HG02884 (cell line): ENCODE results near the gene TNFSF8.

Experiments
- ATAC-seq: cut with Tn5 transposase; IDR thresholded peaks from one replicate; pipeline ENCODE4 v1.9.1; 2021; ENCODE audit warnings: mild to moderate bottlenecking, moderate library complexity; ENCODE audit not compliant: unreplicated experiment

The TNFSF8 gene

DNA sequence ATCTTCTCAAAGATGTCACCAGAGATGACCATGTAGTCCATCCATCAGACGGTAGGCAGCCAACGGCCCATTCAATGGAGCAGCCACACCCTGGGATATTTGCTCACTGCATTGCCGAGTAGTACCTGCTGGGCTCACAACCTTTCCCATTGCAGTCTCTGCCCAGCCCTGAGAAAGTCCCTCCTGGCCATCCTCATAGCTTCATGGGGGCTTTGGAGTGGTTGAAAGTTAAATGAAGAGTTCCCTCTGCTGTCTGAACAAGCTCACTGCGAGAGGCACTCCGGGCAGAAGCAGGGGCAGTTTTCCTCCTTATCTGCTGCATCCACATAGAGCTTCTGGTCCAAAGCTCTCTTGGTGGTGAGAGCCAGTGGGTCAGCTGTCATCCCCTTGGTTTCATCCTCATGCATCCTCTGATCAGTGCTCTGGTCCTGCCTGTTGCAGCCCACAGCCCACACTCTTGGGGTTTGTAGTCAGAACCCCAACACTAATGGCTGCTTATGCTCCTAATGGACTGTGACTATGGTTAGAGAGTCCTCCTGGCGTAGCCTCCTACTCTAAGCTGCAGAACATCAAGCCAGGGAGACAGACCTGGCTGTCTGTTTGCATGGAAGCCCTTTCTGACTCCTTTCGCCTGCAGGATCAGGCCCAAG is 23.3 kb downstream of the TNFSF8 start:
- no peak for ATAC-seq

DNA sequence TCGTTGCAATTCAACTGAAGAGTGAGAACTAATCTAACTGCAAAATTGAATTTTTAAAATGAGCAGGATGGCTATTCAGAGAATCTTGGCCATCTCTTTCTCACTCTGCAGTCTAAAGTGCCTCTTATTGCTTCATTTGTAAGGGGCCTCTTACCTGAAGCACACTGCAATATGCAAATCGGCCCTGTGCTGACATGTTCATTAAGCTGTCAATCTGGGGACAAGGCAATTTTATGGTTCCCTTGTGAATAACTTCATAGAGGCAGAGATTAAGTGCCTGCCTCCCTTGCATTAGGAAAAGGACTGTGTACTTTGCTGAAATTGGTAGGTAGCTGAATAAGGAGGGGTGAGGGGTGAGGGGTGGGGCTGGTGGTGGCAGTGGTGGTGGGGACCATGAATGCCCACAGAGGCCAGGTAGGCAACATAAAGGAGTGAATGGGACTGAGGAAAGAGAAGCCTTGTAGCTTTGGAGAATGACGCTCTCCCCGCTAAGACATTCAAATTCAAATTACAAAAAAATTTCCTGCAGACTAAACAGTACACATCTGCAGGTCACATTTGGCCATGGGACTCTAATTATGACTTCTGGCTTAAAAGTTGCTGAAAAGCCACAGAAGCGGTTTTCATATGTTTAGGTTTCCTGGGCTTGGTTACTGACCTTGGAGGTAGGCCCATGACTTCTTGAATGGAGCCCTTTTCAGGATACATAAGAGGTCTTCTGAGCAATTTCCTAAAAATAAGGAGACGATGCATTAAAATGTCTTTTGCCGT is 25.0 kb downstream of the TNFSF8 start:
- ATAC-seq = no peak

DNA sequence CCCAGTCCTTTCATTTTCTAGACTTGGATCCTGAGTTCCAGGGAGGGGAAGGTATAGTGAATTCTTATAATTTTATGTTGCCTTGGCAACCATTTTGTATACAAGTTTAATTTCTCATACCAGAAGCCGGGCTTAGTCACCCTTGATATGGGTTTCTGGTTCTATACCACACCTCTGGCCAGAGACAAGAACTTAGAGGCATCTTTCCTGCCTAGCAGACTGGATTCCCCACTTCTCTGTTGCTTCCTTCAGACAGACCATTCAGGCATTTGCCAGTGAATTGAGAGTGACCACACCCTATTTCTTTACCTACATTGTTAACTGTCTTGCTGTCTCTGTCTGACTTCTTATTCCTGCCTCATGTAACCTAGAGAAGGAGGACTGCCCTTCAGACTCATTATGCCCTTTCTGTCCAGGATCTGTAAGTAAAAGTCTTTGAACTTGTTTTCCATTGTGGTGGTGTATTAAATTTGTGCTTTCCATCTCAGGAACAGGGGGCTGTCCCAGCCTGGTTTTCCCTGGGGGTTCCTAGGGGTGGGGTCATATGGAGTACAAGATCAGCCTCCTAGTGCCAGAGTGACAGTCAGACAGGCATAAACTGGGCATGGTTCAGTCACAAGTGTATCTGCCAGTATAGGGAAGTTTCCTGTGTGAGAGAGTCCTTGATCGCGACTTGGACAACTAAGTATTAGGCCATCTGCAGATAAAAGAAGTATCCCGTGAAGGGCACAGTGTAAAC is 27.4 kb downstream of the TNFSF8 start:
- no peak for ATAC-seq

DNA sequence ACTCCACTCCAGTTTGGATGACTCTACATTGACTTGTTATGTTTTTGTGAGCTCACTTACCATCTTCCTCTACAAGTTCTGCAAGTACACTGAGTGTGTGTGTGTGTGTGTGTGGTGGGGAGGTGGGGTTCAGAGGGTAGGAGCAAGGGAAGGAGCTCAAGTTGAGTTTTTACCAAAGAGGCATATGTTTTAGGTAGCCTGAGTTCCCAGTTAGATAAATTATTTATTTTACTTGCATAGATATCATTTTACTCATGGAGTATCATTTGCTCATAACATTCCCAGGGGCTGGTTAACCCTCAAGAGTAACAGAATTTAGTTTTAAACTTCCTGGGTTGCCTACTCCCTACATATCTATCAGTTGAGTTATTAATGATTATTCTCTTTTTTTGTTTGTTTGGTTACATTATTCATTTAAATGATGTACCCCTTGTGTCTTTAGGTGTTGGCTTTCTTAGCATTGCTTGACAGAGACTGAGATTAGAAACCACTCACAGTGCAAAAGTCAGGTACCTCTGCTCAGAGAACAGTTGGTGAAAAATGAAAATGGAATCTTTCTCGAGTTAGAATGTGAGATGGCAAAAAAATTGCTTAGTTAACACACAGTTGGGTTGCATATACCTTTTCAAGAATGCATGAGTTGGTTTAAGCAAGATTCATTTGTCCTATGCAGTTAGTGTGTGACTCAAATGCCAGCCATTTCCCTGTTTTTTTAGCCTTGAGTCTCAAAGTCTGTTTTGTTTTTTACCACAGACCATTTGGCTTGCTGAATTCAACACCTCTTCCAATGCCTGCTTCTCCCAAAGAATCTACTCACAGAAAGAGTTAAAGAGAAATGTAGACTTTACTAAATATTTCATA is 29.2 kb downstream of the TNFSF8 start:
- ATAC-seq = no peak

DNA sequence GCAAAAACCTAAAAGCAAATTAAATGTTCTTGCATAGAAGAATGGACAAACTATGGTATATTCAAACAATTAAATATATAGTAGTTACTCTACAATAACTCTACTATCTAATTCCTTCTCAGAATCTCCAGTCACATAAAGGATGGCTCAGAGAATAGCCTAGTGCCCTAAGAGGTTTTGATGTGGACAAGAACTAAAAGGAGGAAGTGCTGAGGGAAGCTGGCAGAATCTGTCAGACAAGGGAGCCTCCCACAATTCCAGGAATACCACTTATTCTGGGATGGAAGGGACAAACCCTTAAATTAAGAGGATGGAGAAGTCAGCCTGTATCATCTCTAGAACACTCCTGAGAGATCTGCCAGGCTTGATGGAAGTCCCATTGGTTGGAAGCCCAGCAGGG is 30.4 kb downstream of the TNFSF8 start:
- ATAC-seq = no peak

DNA sequence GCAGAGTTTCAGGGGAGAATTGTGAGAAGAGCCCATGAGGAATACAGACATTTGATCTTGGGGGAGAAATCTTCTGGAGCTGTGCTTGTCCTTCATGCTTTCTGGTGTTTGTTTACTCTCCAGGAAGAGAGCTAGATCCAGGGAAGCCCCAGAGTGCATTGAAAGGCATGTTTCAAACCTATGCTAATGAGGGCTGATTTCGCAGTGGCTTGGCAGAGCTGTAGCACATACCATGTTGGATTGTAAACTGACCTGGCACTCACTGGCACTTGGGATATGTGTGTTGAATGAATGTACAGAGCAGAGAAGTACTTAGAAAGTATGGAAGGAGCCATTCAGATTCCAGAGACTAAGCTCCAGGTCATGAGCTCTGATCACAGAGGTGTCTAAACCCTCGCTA is 30.9 kb downstream of the TNFSF8 start:
- no peak for ATAC-seq

DNA sequence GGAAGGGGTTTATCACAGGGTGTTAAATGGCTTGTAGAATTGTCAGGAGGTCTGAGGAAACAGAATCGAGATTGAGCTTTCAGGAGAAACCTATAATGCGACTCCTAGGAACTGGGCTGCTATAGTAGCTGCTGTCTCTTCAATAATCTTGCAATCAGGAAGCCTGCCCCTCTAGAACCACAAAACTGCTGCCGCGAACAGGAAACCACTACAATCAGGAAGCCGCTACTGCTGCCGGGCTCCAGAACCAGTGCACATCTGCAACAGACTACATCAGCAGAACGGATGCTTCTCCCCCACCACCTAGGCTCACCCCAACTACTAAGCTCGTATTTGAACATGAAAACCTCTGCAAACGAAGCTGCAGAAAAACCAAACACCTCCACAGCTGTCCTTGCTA is 31.6 kb downstream of the TNFSF8 start:
- ATAC-seq = peak; percentile 65

DNA sequence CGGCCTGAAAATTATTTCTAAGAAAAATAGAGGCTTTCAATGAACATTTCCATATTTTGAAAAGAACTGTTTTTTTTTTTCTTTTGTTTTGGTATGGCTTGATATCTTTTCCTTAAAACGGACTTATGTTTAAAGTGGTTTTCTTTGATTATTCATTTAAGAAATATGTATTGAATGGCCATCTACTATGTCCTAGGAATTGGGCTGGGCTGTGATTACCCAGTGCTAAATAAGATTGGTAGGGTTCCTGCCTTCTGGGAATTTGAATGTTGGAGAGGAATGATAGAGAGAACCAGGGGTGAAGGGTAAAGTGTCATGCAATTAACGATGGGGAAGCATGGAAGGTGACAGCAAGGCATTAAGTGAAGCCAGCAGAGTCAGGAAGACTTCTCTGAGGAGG is 33.2 kb downstream of the TNFSF8 start:
- ATAC-seq = no peak

DNA sequence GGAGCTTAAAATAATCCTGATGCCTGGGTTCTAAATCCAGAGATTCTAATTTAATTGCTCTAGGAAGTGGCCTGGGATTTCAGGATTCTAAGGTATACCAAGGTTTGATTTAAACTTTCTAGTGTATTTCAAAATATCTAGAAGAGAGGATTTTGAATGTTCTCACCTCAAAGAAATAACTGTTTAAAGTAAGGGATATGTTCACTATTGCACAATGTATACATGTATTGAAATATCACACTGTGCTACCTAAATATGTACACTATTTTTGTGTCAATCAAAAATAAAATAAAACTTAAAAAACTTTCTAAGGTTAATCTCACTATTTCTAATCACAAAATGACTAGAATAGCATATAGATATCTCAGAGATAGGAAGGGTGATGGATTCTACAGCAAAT is 34.0 kb downstream of the TNFSF8 start:
- ATAC-seq = no peak

DNA sequence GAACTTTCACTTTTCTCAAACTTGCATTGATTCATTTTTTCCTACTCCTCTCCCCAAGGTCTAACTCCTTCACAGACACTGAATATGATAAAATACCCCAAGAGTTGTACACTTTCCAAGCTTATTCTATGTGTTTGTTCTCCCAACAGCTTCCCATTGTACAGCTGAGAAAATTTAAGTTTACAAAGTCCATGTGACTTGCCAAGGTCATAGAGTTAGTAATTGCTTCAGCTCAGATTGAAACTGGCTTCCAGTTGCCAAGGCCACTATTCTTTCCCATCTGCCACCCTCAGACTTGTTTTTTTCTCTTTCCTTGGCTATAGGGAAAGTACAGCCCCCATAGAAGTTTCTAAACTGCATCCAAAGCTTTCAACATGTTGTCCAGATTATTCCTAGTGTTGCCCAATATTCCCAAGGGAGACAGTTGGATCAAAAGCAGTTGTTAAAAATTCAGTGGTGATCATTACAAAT is 34.8 kb downstream of the TNFSF8 start:
- no peak for ATAC-seq

DNA sequence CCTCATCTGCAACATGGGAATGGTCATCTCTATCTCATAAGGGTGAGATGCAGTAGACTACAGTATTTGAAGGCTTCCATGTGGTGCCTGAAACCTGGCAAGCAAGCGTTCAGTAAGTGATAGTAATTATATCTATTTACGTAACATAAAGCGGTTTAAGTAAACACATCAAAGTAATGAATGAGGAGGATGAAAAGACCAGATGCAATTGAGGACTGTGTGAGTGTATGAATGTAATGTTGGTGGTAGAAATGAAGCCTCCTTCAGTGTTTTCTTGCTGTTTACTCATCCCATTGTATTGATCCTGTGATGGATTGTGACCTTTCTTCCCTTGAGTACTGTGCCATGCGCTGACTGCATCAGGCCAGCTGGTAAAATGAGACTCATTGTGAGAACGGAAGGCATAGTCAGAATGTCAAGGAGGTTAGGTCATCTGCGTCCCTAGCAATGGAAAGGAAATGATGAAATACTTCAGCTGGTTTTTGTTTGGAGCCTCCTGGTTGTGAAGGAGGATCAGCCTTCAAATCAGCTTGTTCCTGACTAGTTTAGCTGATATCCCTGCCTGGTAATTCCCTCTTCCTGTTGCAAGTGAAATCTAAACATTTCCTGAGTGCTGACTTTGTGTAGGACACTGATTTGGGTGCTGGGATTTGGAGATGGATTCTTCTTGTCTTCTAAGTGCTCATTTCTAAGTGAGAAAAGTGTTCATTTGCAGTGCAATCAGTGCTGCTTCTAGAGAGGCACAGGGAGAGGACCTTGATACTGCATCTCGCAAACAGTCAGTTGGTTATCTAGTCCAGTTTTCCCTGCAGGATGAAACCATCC is 35.6 kb downstream of the TNFSF8 start:
- no peak for ATAC-seq

DNA sequence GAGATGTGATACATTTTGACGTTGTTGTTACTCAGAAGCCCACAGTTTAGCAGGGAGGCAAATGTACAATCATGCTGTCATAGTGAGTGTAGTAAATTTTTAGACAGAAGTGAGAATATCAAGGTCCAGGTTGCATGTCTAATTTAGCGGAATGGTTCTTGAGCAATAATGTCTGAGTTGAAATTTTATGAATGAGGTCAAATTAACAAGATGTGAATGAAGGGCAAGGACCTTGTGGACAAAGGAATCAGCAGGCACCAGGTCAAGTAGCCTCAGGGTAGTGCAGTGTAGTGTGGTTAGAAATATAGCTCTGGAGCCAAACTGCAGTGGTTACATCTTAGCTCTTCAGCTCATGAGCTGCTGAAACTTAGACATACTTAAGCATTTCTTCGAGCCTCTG is 36.2 kb downstream of the TNFSF8 start:
- ATAC-seq = no peak

DNA sequence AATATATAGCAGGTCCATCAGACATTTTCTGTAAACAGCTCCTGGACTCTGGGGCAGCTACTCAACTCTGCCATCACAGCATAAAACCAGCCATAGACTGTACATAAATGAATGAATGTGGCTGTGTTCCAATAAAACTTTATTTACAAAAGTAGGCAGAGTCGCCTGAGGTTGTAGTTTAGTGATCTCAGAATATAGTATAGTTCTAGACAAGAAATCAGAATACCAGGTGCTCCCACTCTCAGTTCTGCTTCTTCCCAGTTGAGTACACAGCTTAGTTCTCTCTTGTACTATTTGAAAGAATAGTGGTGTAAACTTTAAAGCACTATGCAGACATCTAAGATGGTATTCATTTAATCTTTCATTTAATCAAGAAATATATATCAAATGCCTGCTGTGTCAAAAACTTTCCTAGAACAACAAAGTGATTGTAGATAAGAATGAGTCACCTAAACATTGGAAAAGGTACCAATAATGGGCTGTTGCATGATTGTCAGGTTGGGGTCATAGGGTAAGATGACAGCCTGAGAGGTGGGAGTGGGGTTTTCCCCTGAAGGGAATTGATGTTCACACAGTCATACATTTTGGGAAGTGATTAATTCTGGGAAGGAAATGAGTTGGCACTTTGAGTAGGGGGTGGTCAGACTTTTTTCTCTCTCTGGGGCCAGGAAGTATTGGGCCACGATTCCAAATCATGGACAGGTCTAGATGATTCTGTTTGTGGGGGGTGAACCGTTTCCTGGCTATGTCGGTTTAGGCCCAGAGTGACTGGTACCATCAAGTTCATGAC is 37.0 kb downstream of the TNFSF8 start:
- ATAC-seq = peak; percentile 64

DNA sequence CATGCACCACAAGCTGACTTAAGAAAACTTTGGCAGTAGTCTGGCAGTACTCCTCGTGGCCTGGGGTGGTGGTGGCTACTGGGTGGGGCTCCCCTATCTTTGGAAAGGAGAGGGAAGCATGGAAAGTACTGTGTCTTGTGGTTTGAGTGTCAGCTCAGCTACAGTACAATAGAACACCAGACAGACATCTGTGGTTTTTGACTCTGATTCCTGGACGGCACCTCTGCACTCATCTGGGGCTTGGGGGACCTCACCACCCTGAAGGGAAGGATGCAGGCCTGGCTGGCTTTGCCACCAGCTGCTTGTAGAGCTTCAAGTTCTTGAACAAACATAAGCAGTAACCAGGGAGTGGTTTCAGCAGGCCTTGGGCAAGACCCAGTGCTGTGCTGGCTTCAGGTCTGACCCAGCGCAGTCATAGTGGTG is 40.6 kb downstream of the TNFSF8 start:
- ATAC-seq = no peak

DNA sequence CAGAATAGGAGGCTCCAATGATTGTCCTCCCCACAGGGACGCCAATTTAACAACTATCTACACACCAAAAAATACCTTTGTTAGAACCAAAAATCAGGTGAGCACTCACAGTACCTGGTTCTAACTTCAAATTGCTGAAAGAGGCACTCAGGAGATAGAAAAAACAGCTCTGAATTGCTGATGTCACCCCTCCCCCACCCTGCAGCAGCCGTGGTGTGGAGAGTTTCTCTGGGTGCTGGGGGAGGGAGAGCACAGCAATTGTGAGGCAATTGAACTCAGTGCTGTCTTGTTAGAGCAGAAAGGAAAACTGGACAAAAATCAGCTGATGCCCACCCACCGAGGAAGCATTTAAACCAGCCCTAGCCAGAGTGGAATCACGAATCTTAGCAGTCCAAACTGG is 41.8 kb downstream of the TNFSF8 start:
- no peak for ATAC-seq

DNA sequence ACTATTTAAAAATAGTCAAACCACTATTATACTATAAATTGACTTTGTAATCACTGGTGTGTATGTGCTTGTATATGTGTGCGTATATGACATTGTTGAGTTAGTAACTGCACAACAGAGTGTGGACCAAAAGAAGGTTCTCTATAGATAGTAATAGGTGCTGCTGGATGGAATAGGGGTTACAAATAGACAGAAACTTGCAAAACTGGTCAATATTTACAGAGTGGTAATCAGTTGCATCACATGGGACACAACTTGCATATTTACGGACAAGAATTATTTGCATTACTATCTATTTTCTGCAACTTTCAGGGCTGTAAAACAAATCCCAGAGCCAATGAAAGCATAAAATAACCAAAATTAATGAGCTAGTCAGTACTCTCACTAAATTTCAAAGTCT is 42.4 kb downstream of the TNFSF8 start:
- no peak for ATAC-seq

DNA sequence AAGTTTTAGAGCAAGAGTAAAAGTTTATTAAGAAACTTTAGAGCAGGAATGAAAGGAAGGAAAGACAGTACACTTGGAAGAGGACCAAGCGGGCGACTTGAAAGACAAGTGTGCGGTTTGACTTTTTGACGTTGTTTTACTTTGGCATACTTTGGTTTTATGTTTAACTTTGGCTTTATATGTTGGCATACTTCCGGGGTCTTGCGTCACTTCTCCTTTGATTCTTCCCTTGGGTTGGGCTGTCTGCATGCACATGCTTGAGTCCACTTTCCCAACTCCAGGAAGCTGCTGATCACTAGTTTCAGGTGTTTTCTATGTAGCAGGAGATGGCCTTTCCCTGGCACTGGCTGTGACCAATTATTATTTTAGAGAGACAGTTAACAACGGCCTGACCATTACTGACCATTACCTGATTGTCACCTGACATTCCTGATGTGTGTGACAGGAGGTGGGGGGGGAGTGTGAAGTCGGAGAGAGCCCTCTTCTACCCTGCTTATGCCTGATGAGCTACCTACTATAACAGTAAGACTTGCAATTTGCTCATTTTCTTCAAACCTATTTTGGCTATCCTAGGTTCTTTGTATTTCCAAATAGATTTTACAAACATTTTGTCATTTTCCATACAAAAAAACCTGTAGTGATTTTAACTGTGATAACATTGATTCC is 45.5 kb downstream of the TNFSF8 start:
- ATAC-seq = no peak

DNA sequence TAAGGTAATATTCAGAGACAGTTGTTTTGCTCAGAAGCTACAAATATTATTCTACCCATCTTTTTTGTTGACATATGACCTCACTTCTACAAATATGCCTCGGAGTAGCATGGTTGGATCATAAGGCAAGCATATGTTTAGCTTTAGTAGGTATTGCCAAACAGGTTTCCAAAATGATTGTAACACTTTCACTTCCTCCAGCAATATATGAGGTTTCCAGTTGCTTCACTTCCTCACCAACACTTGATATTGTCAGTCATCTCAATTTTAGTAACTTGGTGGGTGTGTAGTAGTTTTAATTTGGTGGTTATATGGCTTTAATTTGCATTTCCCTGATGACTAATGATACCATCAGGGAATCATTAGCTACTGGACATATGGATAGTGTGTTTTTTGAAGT is 46.7 kb downstream of the TNFSF8 start:
- ATAC-seq = no peak

DNA sequence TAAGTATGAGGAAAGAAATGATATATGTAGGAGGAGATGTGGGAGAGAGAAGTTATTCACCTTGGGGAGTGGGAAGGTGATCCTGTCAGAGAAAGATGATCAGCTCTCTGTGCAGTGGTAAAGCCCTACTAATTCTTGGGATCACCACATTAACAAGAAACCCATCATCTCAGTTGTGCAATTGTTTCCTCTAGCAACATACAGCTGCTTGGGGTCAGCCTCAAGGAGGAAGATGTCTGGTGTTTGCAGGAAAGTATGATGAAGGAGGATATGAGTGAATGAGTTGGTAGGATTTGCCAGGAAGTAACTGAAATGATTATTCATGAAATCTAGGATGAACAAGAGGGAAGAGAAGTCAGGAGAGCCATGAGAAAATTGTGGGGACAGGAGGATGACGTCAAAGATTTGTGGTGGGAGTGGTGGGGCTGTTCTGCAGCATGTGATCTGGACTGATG is 50.1 kb downstream of the TNFSF8 start:
- no peak for ATAC-seq
